Hepatocyte (in vitro differentiated cells): ENCODE data around the gene TPM2. TPM values are rescaled to one million over a fixed set of nuclear protein-coding genes. Genes with fewer than 3 reads are reported as not detected.

ENCODE experiments used
- DNase-seq: peaks from one replicate; pipeline ENCODE4 v3.0.0-alpha.2; 2016; ENCODE audit warnings: low spot score
- H2AFZ ChIP-seq: fragments of 200-600 bp; sonication (generic); 2 replicates; pipeline ENCODE4 v1.6.0; 2016; ENCODE audit warnings: antibody characterized with exemption, mild to moderate bottlenecking
- H3K27ac ChIP-seq: fragments of 200-600 bp; sonication (generic); 2 replicates; pipeline ENCODE4 v1.5.1; 2016; ENCODE audit warnings: mild to moderate bottlenecking
- H3K27me3 ChIP-seq: fragments of 200-600 bp; sonication (generic); 2 replicates; pipeline ENCODE4 v1.6.1; 2016
- H3K36me3 ChIP-seq: fragments of 200-600 bp; sonication (generic); replicated peaks from 2 replicates; pipeline ENCODE4 v1.5.1; 2016; ENCODE audit warnings: low read depth; ENCODE audit not compliant: insufficient read depth
- H3K4me1 ChIP-seq: fragments of 200-600 bp; sonication (generic); 2 replicates; pipeline ENCODE4 v1.5.1; 2016; ENCODE audit warnings: mild to moderate bottlenecking, moderate library complexity; ENCODE audit not compliant: insufficient read depth
- H3K4me2 ChIP-seq: fragments of 200-600 bp; sonication (generic); 2 replicates; pipeline ENCODE4 v1.6.0; 2016
- H3K4me3 ChIP-seq: fragments of 200-600 bp; sonication (generic); 2 replicates; pipeline ENCODE4 v1.5.1; 2016; ENCODE audit warnings: mild to moderate bottlenecking
- H3K79me2 ChIP-seq: fragments of 200-600 bp; sonication (generic); 2 replicates; pipeline ENCODE4 v1.6.0; 2017; ENCODE audit warnings: mild to moderate bottlenecking
- H3K9me2 ChIP-seq: fragments of 200-600 bp; sonication (generic); replicated peaks from 2 replicates; pipeline ENCODE4 v1.6.0; 2017; ENCODE audit warnings: mild to moderate bottlenecking; ENCODE audit not compliant: insufficient read depth
- H3K9me3 ChIP-seq: fragments of 200-600 bp; sonication (generic); 2 replicates; pipeline ENCODE4 v1.5.1; 2016; ENCODE audit warnings: low read depth, mild to moderate bottlenecking
- H4K20me1 ChIP-seq: fragments of 200-600 bp; sonication (generic); 2 replicates; pipeline ENCODE4 v1.6.0; 2016; ENCODE audit warnings: mild to moderate bottlenecking; ENCODE audit not compliant: insufficient read depth, poor library complexity, severe bottlenecking
- CTCF ChIP-seq: fragments of 200-600 bp; sonication (generic); IDR thresholded peaks from 2 replicates; pipeline ENCODE4 v1.5.1; 2016; ENCODE audit warnings: antibody characterized with exemption, mild to moderate bottlenecking; ENCODE audit not compliant: poor library complexity
- EZH2 ChIP-seq: fragments of 200-600 bp; sonication (generic); IDR thresholded peaks from 2 replicates; pipeline ENCODE4 v1.6.1; 2016; ENCODE audit warnings: antibody characterized with exemption, mild to moderate bottlenecking, borderline replicate concordance
- EZH2phosphoT487 ChIP-seq: fragments of 200-600 bp; sonication (generic); IDR thresholded peaks from one replicate; pipeline ENCODE4 v1.6.1; 2018; ENCODE audit warnings: antibody characterized with exemption, mild to moderate bottlenecking, low read depth, moderate library complexity; ENCODE audit not compliant: unreplicated experiment, severe bottlenecking
- WGBS: methylation state at CpG from one replicate; pipeline ENCODE4 v1.1.6; 2016; ENCODE audit warnings: low lambda C conversion rate; ENCODE audit errors: missing lambda C conversion rate; 5-methylcytosine and 5-hydroxymethylcytosine counted together
- polyA plus RNA-seq: library from polyadenylated mRNA; unstranded; fragments of >200 nt; fragmentation: Nextera tagmentation; extraction: Ambion mirVana; gene quantifications from 2 replicates; pipeline ENCODE4 v1.2.1, GENCODE V29; 2016
- total RNA-seq: library from RNA; depleted of rRNA; stranded (reverse); fragments of >200 nt; gene quantifications from 2 replicates; pipeline ENCODE4 v1.2.3, GENCODE V29; 2014

Gene TPM2
- total and polyA plus RNA-seq, 2 experiments from 2014 or later = 98.7 to 166 TPM

- no peaks in the 10 kb centered on the region for H3K9me3 ChIP-seq
- no peak for DNase-seq
- peaks cover 4% of the 10 kb centered on the region for H3K79me2 ChIP-seq
- WGBS = 93% methylated on average over 15 of the region's 15 CpGs
- H3K36me3 ChIP-seq = peaks cover 6% of the 10 kb centered on the region
- H3K4me3 ChIP-seq = no peak overlapping the region
- no peak overlapping the region for H3K4me2 ChIP-seq
- H3K4me1 ChIP-seq = no peaks in the 10 kb centered on the region
- H3K9me2 ChIP-seq = no peaks in the 10 kb centered on the region
- TF ChIP-seq CTCF (no peak), EZH2 (no peak), EZH2phosphoT487 (no peak)
- H4K20me1 ChIP-seq = no peaks in the 10 kb centered on the region
- no peaks in the 10 kb centered on the region for H3K27me3 ChIP-seq
- no peak overlapping the region for H3K27ac ChIP-seq
- no peak overlapping the region for H2AFZ ChIP-seq
Observed at GRCh38 chr9:35718721-35719511, 29.2 kb upstream of the TPM2 start.

DNA sequence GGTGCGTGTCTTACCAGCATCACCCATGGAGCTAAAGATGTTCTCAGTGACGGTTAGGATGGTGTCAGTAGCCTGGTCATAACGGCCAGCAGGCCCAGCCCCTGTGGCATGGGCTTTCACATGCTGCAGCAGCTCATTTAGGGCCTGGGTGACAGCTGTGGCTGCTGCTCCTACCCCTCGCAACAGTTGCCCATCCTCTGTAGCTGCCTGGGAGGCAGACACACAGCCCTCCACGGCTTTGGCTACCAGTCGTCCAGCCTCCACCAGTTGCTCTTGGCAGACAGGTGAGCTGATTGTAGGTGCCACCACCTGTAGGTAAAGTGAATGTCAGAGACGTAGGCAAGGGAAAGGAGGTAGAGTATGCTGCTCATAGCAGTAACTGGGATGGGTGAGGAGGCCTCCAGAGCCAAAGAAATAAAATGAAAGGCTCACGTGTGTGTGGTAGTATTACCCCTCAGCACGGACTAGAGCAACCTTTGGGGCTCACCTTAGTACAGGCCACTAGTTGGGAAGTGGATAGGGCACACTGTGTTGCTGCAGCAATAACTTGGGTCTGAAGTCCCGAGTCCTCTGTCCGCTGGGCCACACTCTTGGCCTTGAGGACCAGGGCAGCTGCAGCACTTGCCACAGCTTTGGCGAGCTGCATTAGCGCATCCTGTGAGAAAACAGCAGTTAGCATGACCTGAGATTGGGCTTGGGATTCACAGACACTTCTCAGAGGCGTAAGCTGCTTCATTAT lies 27.6 kb upstream of the TPM2 start:
- Histone ChIP-seq H3K79me2 (peaks cover 2% of the 10 kb centered on the region), H2AFZ (no peak overlapping the region), H3K9me3 (no peaks in the 10 kb centered on the region), H3K27ac (no peak overlapping the region), H4K20me1 (no peaks in the 10 kb centered on the region), H3K4me3 (no peak overlapping the region), H3K4me2 (no peak overlapping the region), H3K27me3 (no peaks in the 10 kb centered on the region), H3K4me1 (no peaks in the 10 kb centered on the region), H3K9me2 (no peaks in the 10 kb centered on the region), H3K36me3 (peaks cover 8% of the 10 kb centered on the region)
- WGBS = 94% methylated on average over 14 of the region's 14 CpGs
- TF ChIP-seq EZH2 (no peak), EZH2phosphoT487 (no peak), CTCF (no peak)
- no peak for DNase-seq

GRCh38 chr9:35716230-35716629 lies 26.5 kb upstream of the TPM2 start:
- no peak overlapping the region for H2AFZ ChIP-seq
- H3K36me3 ChIP-seq = peaks cover 3% of the 10 kb centered on the region
- H3K27me3 ChIP-seq = no peaks in the 10 kb centered on the region
- H3K79me2 ChIP-seq = no peaks in the 10 kb centered on the region
- H3K4me1 ChIP-seq = no peaks in the 10 kb centered on the region
- DNase-seq = no peak
- no peaks in the 10 kb centered on the region for H3K9me3 ChIP-seq
- no peak for TF ChIP-seq CTCF
- no peak for TF ChIP-seq EZH2
- no peak for TF ChIP-seq EZH2phosphoT487
- no peak overlapping the region for H3K4me2 ChIP-seq
- 100% methylated on average over 4 of the region's 4 CpGs for WGBS
- H4K20me1 ChIP-seq = no peaks in the 10 kb centered on the region
- no peak overlapping the region for H3K4me3 ChIP-seq
- no peak overlapping the region for H3K27ac ChIP-seq
- no peaks in the 10 kb centered on the region for H3K9me2 ChIP-seq
